ENCODE results near the gene CRPPA.

CRPPA gene

DNA sequence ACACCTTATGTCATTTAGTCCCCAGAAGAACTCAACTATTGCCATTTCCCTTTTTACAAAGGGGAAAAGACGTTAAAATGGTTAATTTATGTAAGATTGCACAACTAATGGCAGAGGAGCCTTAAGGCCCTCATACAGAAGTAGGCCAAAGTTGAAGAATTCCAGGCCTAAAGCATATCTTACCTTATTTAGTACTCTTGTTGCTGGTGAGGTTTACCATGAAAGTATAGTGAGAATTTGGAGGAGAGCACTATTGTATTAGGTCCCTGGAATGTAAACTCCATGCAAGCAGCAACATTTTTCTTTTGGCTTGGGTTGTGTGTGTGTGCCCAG, 731 bp upstream of the CRPPA start:
- DNase-seq: no peak

DNA sequence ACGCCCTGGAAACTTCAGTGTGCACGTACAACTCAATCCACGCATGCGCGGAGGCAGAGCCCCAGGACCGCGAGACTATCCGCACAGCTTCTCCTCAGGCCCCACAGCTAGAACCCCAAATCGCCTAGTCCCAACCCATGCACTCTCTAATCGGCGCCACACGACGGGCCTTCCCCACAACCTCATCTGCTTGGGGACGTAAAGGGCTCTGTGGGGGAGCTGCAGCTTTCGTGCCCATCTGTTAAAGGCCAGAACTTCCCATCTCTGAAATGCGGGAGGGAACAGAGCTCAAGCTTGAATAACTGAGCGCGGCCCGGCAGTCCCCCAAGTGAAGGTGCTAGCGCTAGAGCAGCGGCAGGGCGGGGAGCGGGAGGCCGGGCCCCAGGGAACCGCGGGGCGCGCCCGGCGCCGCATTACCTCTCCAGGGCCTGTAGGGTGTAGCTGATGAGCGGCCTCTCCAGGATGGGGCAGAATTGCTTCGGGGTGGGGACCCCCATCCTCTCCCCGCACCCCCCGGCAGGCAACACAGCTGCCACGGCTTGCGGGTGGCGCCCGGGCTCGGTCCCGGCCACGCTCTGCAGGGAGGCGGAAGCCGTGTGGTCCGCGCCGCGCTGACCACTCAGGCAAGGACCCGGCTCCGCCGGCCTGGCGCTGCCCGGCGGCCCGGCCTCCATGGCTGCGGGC, 547 bp downstream of the CRPPA start:
- DNase-seq: peak; percentile 9

DNA sequence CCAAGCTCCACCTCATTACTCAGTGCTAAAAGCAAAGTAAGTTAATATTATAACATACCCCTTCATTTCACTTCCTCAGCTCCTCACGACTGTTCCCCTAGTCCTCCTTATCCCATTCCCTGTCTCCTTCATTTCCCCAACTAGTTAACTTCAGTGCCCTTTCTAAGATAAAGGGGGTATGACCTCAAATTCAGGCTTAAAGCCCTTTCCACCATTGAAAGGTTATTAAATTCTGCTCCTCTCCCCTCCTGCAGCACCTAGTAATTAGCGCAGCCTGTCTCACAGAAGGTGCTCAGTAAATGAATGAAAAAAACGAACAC, 1.0 kb downstream of the CRPPA start:
- DNase-seq: no peak

DNA sequence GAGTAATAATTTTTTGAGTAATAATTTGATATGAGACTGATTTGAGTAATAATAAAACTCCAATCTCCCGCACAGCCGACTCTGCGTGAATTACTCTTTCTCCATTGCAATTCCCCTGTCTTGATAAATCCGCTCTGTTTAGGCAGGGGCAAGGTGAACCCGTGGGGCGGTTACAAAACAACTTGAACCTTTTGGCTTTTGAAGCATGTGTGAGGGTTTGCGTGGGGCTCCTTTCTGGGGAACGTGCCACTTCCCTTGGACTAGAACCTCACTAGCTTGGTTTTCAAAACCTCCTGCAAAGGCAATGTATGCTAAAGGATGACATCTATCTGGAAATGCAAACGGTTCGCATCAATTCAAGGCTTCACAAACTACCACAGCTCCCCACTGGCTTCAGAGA, 1.5 kb downstream of the CRPPA start:
- no peak for DNase-seq

DNA sequence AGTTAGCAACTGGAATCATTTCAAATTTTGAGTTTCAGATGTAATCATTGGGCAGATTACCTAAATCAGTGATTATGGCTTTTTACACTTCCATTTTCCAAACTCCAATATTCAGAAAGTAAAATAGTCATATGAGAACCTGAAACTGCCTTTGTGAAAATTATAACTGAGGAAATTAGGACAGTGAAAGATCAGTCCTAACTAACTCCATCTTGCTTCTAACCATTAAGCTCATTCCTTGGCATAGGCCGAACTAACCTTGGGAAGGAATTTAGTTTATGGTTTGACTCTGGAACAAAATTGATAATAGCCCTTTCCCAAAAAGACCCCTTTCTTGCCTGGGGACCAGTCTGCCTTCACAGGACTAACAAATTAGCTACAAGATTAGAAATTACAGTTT, 2.2 kb downstream of the CRPPA start:
- DNase-seq: no peak

DNA sequence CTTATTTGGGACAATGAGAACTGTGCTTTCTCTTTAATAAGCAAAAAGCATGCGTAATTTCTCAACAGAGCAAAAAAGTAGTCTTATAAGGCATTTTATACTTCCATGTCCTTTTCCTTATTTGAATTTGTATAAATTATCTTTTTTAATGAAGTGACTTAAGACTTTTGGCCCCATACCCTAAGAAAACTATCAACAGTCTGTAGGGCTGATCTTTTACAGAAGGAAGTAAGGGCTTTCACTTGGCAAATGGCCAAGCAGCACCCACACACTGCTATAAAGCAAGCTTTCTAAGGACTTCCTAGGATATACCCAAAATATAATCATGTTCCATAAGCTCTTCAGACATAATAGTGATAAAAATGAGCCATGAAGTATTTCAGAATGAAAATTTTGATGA, 3.4 kb downstream of the CRPPA start:
- DNase-seq: no peak

DNA sequence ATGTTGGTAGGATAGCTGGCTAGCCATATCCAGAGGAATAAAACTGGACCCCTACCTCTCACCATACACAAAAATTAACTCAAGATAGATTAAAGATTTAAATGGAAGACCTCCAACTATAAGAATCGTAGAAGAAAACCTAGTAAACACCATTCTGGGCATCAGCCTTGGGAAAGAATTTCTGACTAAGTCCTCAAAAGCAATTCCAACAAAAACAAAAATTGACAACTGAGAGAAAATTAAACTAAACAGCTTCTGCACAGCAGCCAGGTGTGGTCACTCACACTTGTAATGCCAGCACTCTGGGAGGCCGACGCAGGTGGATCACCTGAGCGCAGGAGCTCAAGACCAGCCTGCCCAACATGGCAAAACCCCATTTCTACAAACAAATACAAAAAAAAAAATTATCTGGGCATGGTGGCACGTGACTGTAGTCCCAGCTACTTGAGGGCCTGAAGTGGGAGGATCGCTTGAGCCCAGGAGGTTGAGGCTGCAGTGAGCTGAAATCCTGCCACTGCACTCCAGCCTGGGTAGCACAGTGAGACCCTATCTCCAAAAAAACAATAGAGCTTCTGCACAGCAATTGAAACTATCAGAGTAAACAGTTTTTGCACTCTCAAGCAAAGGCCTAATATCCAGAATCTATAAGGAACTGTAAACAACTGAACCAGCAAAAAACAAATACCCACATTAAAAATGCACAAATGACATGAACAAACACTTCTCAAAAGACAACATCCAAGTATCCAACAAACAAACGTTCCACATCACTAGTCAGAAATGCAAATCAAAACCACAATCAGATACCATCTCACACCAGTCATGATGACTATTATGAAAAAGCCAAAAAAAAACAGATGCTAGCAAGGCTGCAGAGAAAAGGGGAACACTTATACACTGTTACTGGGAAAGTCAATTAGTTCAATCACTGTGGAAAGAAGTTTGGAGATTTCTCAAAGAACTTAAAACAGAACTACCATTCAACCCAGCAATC, 4.8 kb downstream of the CRPPA start:
- no peak for DNase-seq

DNA sequence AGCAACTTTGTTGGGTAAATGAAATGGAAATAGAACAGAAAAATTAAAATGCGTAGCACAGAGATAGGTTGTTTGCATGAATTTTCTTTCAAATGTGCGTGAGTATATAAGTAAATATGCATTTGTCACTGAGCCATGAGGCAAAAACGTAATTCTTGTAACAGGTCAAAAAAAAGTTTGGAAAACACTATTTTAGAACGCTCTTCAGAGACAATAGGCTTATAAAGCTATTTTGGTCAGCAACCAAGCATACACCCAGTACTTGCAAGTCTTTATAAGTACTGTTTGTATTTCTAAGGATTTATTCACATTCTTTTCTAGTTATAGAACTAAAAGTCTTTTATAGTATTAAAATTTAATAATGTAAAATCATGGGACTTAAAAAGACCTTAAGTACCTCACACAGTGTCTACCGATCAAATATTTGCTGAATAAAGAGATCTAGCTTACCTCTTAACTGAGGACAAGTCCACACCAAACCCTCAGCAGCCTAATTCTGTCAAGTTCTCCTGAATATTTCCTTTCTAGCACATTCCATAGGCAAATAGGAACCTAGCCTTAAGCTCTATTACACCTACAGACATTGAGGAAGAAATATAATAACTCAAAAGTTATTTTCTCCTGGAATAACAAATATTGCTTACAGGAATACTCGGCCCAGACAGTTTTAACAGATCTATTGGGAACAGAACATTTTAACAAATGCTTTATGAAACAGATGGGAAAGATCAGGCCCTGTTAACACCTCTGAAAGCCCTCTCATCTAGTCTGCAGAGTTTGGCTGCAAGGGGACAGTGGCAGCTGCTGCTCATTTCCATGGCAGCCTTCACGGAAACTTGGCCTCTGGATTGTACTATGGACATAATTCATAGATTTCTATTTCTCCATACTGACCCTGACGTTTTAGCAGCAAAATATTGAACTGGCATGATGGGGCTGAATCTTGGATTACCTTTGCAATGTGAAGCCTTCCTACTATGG, 8.8 kb downstream of the CRPPA start:
- no peak for DNase-seq

DNA sequence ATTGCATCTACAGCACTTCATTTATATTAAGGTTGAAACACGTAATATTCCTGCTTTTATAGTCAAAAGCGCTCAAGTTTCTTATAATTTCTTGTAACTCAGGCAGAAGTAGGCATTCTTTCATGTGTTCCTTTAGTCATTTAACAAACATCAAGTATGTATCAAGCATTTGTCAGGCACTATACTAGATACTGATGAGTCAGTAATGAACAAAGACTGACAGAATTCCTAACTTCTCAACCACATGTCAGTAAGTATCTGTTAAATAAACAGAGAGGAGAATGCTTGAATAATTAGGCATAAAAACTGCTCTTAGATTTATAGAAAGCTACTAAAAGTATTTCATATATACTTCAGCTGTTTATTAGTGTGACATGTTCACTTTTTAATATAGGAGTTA, 9.9 kb downstream of the CRPPA start:
- DNase-seq: no peak

DNA sequence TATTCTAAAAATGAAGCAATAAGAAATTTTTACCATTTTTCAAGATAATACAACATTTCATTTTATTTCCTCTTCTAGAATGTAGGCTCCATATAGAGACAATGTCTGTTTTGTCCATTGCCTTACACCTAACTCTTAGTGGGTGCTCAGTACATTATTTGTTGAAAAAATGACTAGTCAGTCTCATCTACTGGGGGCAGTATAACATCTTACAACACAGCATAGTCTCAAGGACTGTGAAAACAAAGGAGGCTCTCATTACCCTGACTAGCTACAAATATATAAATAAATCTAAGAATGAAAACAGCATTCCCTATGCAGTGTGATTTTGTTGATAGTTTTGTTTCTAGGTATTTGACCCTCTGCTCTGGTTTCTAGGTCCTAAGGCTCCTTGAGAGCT, 11.6 kb downstream of the CRPPA start:
- no peak for DNase-seq

DNA sequence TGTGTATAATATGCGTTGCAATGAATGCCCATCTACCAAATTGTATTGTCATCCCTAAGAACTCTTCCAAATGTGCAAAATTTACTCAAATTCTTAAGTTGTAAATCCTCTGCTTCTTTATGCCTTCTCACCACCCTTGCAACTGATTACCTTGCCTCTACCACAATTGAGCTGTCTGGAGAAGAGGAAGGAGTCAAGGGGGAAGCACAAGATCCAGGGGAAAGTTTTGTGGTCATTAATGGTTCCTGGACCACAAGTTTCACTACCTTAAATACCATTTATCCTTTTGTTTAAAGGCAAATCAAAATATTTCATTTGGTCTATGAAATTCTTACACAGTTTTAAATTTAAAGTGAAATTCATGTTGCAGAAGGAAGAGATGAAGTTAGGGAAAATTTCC, 16.7 kb downstream of the CRPPA start:
- DNase-seq: no peak

DNA sequence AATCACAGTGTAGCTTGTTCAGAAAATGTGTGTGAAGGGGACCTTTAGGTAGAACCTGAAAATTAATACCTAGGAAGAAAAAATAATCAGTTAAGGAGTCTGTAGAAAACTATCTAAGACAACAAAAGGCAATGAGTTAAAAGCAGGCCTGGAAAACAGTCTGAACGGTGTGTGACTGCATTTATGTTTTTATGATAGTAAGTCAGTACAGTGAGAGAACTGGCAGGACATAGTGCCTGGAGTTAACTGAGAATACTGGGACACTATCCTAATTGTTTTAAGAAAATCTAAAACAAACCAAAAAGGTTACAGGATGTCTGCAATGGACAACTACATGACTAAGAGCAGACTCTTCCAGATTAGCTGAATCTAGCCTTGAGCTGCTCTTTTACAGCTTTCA, 17.9 kb downstream of the CRPPA start:
- no peak for DNase-seq

DNA sequence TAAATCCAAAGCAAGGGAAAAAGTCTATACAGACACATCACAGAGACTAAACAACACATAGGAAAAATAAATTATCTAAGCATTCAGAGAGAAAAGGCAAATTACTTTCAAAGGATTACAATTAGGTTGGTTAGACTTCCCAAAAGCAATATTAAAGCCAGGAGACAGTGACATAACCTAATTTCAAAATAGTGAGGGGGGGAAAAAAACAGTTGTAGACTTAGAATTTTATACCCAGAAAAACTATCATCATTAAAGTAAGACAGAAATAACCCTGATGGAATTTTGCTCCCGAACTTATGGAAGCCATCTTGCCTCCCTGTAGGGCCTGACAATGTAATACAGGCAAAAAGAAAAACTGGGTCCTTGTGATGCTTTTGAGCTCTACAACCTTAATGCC, 18.4 kb downstream of the CRPPA start:
- no peak for DNase-seq

DNA sequence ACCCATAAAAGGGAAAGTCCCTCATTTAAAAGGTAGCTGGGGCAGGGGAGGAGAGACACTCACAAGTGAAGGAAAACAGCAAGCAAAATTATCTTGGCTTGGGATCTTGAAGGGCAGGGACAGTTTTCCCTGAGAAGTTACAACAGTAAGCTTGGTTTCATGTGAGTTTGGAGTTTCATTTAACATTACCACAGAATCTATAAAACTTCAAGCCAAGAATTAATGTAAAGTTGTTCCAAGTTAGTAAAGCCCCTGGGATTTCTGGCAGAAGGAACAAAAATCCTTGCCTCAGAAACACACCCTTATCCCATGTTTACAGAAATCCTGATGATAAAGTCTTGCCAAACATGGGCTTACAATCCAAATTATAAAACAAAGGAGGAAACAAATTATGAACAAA, 19.2 kb downstream of the CRPPA start:
- DNase-seq: no peak

DNA sequence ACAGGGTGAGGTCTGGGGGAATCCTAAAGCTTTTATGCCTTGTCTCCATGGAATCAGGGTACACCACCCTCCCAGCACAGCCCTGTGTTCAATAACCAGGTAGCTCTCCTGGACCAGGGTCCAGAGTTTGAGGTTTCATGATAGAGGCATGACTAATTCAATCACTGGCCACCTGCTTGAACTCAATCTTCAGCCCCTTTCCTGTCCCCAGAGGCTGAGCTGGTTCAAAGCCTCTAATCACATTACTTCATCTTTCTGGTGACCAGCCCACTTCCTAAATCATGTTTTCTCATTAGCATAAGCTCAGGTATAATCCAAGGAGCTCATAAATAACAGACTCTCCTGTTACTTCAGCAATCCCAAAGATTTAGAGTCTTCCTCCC, 20.5 kb downstream of the CRPPA start:
- DNase-seq: no peak

DNA sequence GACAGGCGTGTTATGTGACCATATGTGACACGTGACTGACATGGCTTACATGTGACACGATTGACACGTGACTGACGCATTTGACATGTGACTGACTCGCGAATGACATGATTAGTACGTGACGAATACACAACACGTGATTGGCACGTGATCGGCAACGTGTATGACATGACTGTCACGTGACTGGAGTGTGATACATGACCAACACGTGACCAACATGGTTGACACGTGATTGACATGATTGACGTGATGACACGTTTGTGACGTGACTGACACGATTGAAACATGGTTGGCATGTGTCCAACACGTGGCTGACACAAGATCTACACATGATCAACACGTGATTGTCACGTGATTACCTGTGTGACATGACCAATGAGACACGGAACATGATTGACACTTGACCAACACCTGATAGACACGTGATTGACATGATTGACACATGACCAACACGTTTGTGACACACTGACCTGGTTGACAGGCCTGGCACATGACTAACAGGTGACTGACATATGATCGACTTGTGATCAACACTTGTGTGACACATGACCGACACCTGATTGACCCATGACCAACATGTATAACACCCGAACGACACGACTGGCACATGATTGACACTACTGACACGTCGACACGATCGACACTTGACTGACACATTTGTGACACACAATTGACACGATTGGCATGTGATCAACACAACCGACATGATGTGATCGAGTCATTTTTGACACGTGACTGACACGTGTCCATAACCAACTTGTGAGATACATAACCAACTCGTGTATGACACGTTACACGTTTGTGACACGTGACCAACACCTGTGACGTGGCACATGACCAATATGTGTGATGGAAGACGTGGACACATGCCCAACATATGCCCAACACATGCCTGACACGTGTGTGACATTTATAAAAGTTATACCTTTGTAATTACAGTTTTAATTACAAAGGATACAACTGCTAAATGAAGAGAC, 21.1 kb downstream of the CRPPA start:
- DNase-seq: no peak

DNA sequence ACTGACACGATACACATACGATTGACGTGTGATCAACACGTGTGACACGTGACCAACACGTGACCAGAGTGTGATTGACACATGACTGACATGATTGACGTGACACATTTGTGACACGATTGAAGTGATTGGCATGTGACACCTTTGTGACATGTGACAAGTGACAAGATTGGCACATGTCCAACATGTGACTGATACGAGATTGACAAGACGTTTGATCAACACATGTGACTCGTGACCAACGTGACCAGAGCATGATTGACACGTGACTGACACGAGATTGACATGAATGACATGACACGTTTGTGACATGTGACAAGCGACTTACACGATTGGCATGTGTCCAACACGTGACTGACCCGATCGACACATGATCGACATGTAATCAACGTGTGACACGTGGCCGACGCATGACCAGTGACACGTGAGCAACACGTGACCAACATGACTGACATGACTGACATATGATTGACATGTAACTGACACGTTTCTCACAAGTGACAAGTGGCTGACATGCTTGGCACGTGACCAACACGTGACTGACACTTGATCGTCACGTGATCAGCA, 22.0 kb downstream of the CRPPA start:
- DNase-seq: no peak

DNA sequence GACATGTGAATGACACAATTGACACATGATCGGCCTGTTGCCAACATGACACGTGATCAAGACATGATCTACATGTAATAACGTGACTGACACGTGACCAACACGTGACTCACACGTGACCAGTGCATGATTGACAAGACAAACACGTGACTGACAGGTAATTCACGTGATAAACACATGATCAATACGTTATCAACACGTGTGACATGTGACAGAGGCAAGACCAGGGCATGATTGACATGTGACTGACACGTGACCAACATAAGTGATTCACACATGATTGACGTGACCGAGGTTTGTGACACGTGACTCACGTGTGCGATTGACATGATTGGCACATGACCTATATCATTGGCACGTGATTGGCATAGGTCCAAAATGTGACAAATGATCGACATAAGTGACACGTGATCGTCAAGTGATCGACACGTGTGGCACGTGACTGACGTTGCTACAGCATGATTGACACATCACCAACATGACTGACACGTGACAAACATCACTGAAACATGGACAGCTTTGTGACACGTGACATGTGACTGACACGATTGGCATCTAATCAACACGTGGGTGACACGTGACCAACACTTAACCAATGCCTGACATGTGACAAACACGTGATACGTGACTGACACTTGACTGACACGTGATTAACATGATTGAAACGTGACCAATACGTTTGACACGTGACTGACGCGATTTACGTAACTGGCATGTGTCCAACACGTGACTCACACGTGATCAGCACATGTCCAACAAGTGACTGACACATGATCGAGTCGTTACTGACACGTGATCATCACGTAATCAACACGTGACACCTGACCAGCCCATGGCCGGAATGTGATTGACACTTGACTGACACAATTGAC, 23.0 kb downstream of the CRPPA start:
- DNase-seq: no peak

DNA sequence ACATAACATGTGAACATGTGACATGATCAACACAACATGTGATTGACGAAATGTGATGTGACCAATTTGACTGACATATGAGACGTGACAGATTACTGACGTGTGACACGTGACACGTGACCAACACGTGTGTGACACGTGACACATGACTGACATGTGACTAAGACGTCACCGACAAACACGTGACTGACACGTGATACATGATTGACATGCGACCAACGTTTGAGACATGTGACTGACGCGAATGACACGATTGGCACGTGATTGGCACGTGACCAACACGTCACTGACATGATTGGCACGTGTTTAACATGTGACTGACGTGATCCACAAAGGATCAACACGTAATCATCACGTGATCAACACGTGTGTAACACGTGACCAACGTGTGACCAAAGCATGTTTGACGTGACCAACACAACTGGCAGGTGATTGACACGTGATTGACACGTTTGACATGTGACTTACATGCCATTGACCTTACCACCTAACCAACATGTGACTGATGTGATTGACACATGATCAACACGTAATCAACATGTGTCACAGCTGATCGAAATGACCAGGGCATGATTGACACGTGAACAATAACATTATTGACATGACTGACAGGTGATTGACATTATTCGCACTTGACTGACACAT, 23.7 kb downstream of the CRPPA start:
- DNase-seq: no peak

DNA sequence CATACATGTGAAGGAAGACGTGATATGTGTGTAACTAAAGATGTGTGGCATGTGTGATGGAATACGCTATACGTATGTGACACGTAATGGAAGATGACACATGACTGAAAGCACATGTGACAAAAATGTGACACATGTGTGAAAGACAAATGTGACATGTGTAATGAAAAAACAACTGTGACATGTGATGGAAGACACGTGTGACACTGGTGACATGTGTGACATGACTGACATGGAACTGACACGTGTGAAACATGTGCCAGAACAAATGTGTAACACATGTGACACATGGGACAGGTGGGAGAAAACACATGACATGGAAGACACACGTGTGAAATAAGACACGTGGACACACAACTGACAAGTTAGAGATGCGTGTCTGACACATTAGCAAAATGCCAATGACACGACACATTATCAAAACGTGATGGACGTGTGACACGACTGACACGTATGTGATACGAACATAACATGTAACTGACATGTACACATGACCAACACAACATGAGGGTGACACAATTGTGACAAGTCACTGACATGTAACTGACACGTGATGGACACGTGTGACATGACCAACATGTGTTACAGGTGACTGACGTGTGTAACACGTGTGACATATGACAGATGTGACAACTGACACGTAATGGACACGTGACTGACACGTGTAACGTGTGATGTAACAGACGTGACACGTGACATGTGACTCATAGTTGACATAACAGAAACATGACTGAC, 24.4 kb downstream of the CRPPA start:
- DNase-seq: no peak

Measured in NCI-H187 treated with DMSO at 0.1 percent for 48 hours (cell line).